Stimulated activated naive CD8-positive, alpha-beta T cell treated with anti-CD3 and anti-CD28 coated beads, Interleukin-15, Interleukin-2, amounts not matched to agents 100 ng/mL and 50 ng/mL, for 24 hours (primary cell): ENCODE measurements around the gene PER1.
"Not testable (repeated sequence)": the region's sequence is repeated elsewhere in the genome, so short reads cannot be mapped to it uniquely, and the experiment has no call there.

Experiments used
- H3K27ac Mint-ChIP-seq: one replicate; pipeline ENCODE4 v1.8.0; 2021; ENCODE audit warnings: mild to moderate bottlenecking, mixed read lengths
- H3K27me3 Mint-ChIP-seq: one replicate; pipeline ENCODE4 v1.8.0; 2021; ENCODE audit warnings: mixed read lengths
- H3K36me3 Mint-ChIP-seq: one replicate; pipeline ENCODE4 v1.8.0; 2021; ENCODE audit warnings: low read depth, mixed read lengths
- H3K4me1 Mint-ChIP-seq: one replicate; pipeline ENCODE4 v1.8.0; 2021; ENCODE audit warnings: low read depth, mixed read lengths
- H3K4me3 Mint-ChIP-seq: one replicate; pipeline ENCODE4 v1.8.0; 2021; ENCODE audit warnings: mild to moderate bottlenecking, mixed read lengths
- H3K9me3 Mint-ChIP-seq: one replicate; pipeline ENCODE4 v1.8.0; 2021; ENCODE audit warnings: mixed read lengths

The PER1 gene

DNA sequence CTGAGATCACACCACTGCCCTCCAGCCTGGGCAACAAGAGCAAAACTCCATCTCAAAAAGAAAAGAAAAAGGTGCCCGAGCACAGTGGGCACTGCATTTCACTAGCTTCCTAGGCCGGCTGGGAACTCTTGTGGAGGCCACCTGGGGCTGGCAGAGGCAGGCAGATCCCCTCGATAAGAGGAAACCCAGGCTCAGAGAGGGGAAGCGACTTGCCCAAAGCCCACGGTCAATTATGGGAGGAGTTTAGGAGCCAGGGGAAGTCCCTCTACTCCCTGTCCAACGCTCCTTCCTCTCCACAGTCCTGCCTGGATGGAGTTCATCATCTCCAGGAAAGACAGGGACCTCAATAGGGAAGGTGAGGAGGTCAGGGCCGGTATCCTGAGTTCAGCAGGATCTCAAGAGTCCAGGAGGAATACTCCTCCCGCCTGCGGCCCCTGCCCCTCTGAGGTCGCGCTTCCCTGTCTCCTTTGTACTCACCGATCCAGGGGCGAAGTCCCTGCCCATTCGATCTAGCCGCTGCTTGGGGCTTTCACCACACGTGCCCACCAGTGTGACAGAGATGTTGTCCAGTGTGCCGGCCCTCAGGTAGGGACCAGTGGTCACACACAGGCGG, 34.7 kb downstream of the PER1 start:
- Mint-ChIP-seq H3K27ac (no peak overlapping the region), H3K36me3 (peaks cover 12% of the 10 kb centered on the region), H3K9me3 (no peaks in the 10 kb centered on the region), H3K27me3 (peaks cover 62% of the 10 kb centered on the region), H3K4me3 (peak overlapping the region; percentile 93), H3K4me1 (peaks cover 40% of the 10 kb centered on the region)

- Mint-ChIP-seq H3K4me1 (peaks cover 38% of the 10 kb centered on the region), H3K4me3 (no peak overlapping the region), H3K36me3 (peaks cover 12% of the 10 kb centered on the region), H3K9me3 (no peaks in the 10 kb centered on the region), H3K27ac (no peak overlapping the region), H3K27me3 (peaks cover 62% of the 10 kb centered on the region)
These were observed 35.4 kb downstream of the PER1 start for GRCh38 chr17:8116776-8117175.

- no peaks in the 10 kb centered on the region for H3K36me3 Mint-ChIP-seq
- H3K27ac Mint-ChIP-seq, result no peak overlapping the region
- peaks cover 4% of the 10 kb centered on the region for H3K4me1 Mint-ChIP-seq
- no peaks in the 10 kb centered on the region for H3K9me3 Mint-ChIP-seq
- H3K4me3 Mint-ChIP-seq, result no peak overlapping the region
- H3K27me3 Mint-ChIP-seq, result peaks cover 47% of the 10 kb centered on the region
These were observed 41.3 kb downstream of the PER1 start for GRCh38 chr17:8110907-8111306.

GRCh38 chr17:8110456-8110804, 41.8 kb downstream of the PER1 start:
- no peaks in the 10 kb centered on the region for H3K36me3 Mint-ChIP-seq
- no peak overlapping the region for H3K4me3 Mint-ChIP-seq
- no peaks in the 10 kb centered on the region for H3K9me3 Mint-ChIP-seq
- H3K27ac Mint-ChIP-seq, result no peak overlapping the region
- peaks cover 4% of the 10 kb centered on the region for H3K4me1 Mint-ChIP-seq
- peaks cover 42% of the 10 kb centered on the region for H3K27me3 Mint-ChIP-seq

DNA sequence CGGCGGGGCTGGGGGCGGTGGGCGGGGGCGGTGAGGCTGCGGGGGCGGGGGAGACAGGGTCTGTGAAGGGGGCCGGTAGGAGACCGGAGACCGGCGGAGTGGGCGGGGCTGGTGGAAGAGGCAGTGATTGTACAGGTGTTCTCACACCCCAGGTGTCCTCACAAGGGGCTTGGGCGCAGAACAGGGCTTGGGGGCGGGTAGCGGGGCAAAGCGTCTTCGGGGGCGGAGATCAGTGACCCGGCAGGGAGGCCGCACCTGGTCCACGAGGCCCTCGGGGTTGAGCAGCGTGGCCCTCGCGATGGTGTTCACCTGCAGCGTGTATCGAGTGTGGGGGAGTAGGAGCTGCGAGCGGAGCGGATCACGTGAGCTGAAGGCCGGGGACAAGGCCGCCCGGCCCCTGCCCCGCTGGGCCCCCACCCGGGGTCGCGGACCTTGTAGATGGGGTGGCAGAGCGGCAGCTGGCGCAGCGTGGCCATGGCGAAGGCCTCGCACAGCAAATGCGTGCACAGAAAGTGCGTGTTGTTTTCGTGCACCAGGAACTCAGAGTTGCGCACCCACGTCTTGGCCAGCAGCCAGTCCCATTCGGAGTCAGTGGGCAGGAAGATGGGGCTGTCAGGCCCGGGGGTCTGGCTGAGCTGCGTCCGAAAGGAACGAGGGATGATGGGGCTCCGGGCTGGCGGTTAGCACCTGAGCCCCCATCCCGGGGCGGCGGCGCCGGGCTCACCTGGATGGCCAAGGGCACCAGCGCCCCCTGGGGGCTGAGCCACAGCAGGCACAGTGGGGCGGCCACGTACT, 42.3 kb downstream of the PER1 start:
- H3K27ac Mint-ChIP-seq, result no peak overlapping the region
- H3K4me3 Mint-ChIP-seq, result no peak overlapping the region
- no peaks in the 10 kb centered on the region for H3K9me3 Mint-ChIP-seq
- H3K4me1 Mint-ChIP-seq, result peaks cover 4% of the 10 kb centered on the region
- peaks cover 36% of the 10 kb centered on the region for H3K27me3 Mint-ChIP-seq
- no peaks in the 10 kb centered on the region for H3K36me3 Mint-ChIP-seq

- Mint-ChIP-seq H3K36me3 (no peaks in the 10 kb centered on the region), H3K9me3 (no peaks in the 10 kb centered on the region), H3K4me3 (no peak overlapping the region), H3K4me1 (peaks cover 4% of the 10 kb centered on the region), H3K27ac (no peak overlapping the region), H3K27me3 (peaks cover 29% of the 10 kb centered on the region)
These were observed 43.1 kb downstream of the PER1 start for GRCh38 chr17:8108972-8109660.

DNA sequence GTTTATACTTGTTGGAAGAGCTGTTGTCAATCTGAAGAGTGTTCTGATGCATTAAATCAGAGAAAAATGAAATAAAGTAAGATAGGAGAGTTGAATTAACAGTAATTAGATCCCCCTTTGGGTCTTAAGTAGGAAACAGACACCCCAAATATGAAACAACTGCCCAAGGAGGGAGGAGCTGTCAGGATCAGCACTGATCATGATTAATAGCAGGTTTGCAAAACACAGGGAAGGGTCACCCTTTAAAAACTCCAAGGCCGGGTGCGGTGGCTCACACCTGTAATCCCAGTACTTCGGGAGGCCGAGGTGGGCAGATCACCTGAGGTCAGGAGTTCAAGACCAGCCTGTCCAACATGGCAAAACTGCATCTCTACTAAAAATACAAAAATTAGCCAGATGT, 45.2 kb downstream of the PER1 start:
- H3K36me3 Mint-ChIP-seq, H3K9me3 Mint-ChIP-seq, H3K4me3 Mint-ChIP-seq, H3K4me1 Mint-ChIP-seq: not testable (repeated sequence)
- Mint-ChIP-seq H3K27me3 (peaks cover 14% of the 10 kb centered on the region), H3K27ac (peak overlapping the region; percentile 22)

DNA sequence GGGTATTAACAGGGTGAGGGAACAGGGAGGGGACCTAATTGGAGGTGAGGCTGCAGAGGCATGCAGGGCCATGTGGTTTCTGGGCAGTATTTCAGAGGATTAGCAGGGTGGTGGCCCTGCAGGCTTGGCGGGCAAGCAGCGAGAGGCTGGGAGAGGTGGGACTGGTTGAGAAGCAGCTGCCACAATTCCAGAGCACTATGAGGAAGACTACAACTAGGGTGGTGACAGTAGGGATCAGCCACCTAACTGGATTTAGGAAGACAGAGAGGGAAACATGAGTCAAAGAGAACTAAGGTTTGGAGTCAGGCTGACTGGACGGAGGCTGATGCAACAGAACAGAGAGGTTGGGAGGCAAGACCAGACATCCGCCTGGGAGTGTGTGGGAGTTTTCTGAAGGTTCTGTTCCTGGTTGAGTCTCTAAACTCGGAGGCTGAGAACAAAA, 46.2 kb downstream of the PER1 start:
- Mint-ChIP-seq H3K9me3 (no peaks in the 10 kb centered on the region), H3K4me1 (peaks cover 4% of the 10 kb centered on the region), H3K27ac (no peak overlapping the region), H3K4me3 (no peak overlapping the region), H3K27me3 (peaks cover 8% of the 10 kb centered on the region), H3K36me3 (no peaks in the 10 kb centered on the region)

GRCh38 chr17:8104911-8105310, 47.3 kb downstream of the PER1 start:
- H3K4me3 Mint-ChIP-seq, result no peak overlapping the region
- peaks cover 4% of the 10 kb centered on the region for H3K4me1 Mint-ChIP-seq
- H3K36me3 Mint-ChIP-seq, result no peaks in the 10 kb centered on the region
- no peak overlapping the region for H3K27ac Mint-ChIP-seq
- H3K9me3 Mint-ChIP-seq, result no peaks in the 10 kb centered on the region
- H3K27me3 Mint-ChIP-seq, result peaks cover 7% of the 10 kb centered on the region

DNA sequence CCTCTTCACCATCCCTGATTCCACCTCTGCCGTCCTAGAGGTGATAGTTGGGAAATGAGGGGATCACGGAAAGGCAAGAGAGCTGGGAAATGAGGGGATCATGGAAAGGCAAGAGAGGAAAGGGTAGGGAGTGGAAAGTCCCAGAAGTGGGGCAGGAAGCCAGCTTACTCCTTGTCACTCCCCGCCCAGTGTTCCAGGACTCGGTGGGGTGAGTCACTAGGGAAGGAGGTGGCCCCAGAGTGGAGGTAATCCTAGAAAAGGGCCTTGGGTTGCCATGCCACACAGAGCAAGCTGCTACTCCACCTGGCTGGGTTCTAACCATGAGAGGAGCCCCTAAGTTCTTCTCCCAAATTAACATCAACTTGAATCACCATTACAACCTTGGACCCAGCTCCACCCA, 48.7 kb downstream of the PER1 start:
- H3K27ac Mint-ChIP-seq, result no peak overlapping the region
- H3K4me1 Mint-ChIP-seq, result no peaks in the 10 kb centered on the region
- H3K27me3 Mint-ChIP-seq, result peaks cover 7% of the 10 kb centered on the region
- H3K4me3 Mint-ChIP-seq, result no peak overlapping the region
- no peaks in the 10 kb centered on the region for H3K9me3 Mint-ChIP-seq
- H3K36me3 Mint-ChIP-seq, result no peaks in the 10 kb centered on the region

DNA sequence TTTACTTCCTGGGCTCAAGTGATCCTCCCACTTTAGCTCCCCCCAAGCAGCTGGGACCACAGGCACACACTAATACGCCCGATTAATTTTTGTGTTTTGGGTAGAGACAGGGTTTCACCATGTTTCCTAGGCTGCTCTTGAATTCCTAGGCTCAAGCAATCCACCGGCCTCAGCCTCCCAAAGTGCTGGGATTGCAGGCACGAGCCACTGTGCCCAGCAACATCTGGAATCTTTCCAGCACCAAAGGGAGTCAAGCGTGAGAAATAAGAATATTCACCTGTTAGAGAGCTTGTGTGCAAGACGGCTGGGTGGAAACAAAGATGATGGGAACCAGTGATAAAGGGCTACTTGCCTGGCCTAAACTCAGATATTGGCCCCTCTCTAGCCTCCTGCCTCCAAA, 50.5 kb downstream of the PER1 start:
- no peaks in the 10 kb centered on the region for H3K4me1 Mint-ChIP-seq
- H3K27ac Mint-ChIP-seq, result no peak overlapping the region
- no peak overlapping the region for H3K4me3 Mint-ChIP-seq
- peaks cover 1% of the 10 kb centered on the region for H3K27me3 Mint-ChIP-seq
- no peaks in the 10 kb centered on the region for H3K9me3 Mint-ChIP-seq
- no peaks in the 10 kb centered on the region for H3K36me3 Mint-ChIP-seq

GRCh38 chr17:8100763-8101162, 51.4 kb downstream of the PER1 start:
- H3K9me3 Mint-ChIP-seq, result no peaks in the 10 kb centered on the region
- H3K4me1 Mint-ChIP-seq, result no peaks in the 10 kb centered on the region
- H3K36me3 Mint-ChIP-seq, result no peaks in the 10 kb centered on the region
- H3K4me3 Mint-ChIP-seq, result no peak overlapping the region
- no peak overlapping the region for H3K27ac Mint-ChIP-seq
- no peaks in the 10 kb centered on the region for H3K27me3 Mint-ChIP-seq

DNA sequence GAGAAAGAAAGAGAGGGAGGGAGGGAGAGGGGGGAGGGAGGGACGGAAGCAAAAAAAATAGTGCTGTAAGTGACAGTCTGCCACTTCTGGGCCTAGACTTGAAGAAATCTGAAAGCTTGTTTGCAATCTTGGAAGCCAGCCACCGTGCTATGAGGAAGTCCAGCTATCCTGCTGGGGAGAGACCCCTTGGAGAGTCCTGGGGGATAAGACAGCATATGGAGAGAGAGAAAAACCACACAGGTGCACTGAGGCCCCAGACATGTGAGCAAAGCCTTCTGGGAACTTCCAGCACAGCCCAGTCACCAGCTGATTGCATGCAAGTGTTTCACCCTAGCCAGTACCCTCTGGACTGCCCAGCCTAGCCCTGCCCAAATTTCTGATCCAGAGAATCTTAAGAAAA, 52.1 kb downstream of the PER1 start:
- Mint-ChIP-seq H3K4me1 (no peaks in the 10 kb centered on the region), H3K9me3 (no peaks in the 10 kb centered on the region), H3K36me3 (no peaks in the 10 kb centered on the region), H3K27me3 (no peaks in the 10 kb centered on the region), H3K27ac (no peak overlapping the region), H3K4me3 (no peak overlapping the region)

GRCh38 chr17:8096541-8096940, 55.7 kb downstream of the PER1 start:
- H3K27ac Mint-ChIP-seq, result no peak overlapping the region
- no peaks in the 10 kb centered on the region for H3K9me3 Mint-ChIP-seq
- peaks cover 5% of the 10 kb centered on the region for H3K27me3 Mint-ChIP-seq
- H3K4me3 Mint-ChIP-seq, result no peak overlapping the region
- no peaks in the 10 kb centered on the region for H3K36me3 Mint-ChIP-seq
- H3K4me1 Mint-ChIP-seq, result peaks cover 7% of the 10 kb centered on the region

DNA sequence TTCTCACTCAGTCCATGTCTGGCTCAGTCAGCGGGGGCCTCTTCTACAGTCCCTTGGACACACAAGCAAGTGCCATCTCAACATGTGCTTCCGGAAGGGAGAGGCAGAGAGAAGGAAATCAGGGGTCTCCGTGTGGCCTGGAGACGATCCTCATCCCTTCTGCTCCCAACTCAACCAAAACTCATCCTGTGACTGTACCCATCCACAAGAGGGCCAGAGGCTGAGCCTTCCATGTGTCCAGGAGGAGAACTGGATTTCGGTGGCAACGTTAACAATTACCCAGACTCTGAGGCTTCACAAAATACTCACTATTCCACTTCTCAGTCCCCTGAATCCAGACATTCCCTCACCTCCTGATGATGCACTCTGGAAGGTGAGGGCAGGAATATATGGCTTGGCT, 56.8 kb downstream of the PER1 start:
- Mint-ChIP-seq H3K27ac (no peak overlapping the region), H3K36me3 (no peaks in the 10 kb centered on the region), H3K4me3 (no peak overlapping the region), H3K27me3 (peaks cover 5% of the 10 kb centered on the region), H3K9me3 (no peaks in the 10 kb centered on the region), H3K4me1 (peaks cover 7% of the 10 kb centered on the region)
